Measurements from ENCODE around the gene CEP126.
"Not testable (repeated sequence)": the region's sequence is repeated elsewhere in the genome, so short reads cannot be mapped to it uniquely, and the experiment has no call there.

CEP126 gene

DNA sequence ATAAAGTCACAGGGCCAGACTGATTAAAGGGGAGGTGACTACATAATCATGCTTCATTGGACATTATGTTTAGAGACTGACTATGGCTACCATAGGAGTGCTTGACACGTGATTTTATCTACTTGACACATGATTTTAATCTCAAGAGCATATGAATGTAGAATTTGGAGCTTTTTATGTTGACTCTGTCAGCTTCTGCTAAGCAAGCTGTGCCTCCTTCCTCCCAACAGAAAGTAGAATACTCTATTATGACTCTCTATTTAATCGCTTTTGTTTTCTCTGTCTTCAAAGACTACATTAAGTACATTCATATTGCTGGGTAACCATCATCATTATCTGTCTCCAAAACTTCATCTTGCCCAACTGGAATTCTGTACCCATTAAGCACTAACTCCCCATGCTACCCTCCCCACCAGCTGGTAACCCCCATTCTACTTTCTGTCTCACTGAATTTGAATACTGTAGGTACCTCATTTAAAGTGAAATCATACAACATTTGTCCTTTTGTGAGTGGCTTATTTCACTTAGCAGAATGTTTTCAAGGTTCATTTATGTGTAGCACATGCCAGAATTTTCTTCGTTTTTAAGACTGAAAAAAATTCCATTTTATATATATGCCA lies 26.2 kb downstream of the CEP126 start:
- DNase-seq = no peak

DNA sequence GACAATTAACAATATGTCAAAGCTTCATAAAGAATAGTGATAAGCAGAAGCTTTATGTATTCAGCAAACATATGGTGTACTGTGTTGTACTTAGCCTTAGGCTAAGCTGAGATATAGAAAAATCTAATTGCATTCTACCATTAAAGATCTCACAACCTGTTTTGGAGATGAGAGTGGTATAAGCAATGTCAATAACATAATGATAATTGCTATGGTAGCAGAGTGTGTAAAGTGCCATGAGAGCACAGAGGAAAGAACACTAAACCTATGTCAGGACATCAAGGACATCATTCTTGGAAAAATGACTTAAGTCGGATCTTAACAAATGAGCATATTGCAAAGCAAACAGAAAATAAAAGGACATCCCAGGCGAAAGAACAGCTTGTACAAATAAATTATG lies 30.1 kb downstream of the CEP126 start:
- DNase-seq = peak; percentile 9 to 35

DNA sequence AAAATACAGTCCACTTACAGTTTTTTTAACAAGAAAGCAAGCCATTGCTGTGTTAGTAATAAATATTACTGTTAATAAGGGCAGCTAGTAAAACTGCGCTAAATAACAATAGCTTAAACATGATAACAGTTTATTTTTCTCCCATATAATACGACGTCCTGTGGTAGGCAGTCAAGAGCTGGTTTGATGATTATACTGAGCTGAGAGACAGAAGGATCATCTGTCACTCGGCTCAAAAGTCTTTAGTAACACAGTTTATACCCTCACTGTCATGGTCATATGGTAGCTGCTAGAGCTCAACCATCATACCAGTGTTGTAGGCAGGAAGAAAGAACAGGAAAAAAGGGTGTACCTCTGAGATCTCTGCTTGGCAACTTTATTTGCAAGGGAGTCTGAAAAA lies 30.6 kb downstream of the CEP126 start:
- peak in 1 of 2 experiments; percentile 34 for DNase-seq

DNA sequence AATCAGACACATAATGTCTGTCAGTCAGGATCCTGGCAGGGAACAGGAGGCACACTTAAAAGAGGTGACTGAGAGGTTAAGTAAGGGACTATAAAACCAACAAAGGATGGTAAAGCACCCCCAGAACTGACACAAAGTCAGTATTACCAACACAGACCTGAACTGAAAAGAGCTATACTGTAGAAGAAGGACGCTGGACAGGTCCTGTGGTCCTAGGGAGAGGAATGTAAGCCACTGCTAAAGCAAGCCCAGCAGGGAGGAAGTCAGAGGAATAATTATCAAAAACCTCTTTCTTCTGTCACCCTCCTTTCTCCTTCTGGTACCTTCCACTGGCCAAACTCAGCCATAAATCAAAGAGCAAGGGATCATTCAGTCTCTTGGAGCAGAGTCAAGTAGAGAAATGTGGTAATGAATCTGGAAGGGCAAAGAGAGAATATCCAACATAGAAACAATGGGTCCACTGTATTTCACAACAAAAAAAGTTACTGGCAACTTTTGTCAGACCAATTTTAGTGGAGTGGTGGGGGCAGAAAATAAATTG lies 34.9 kb downstream of the CEP126 start:
- no peak for DNase-seq

DNA sequence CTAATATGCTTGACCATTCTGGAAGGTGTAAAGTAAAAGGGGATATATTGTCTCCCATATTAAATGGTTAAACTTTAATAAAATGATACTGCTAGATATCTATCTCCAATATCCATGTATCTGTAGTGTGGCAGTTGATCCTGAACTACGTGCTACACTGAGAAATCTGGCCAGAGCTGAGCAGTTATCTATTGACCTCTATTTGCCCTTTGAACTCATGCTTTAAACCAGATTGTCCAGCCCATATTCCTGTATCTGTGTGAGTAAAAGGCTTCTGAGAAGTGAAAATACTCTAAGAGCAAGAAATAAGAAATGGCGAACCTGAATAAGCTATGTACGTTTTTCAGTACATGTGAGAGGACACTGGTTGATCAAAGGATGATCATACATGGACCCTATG lies 40.5 kb downstream of the CEP126 start:
- DNase-seq = no peak

DNA sequence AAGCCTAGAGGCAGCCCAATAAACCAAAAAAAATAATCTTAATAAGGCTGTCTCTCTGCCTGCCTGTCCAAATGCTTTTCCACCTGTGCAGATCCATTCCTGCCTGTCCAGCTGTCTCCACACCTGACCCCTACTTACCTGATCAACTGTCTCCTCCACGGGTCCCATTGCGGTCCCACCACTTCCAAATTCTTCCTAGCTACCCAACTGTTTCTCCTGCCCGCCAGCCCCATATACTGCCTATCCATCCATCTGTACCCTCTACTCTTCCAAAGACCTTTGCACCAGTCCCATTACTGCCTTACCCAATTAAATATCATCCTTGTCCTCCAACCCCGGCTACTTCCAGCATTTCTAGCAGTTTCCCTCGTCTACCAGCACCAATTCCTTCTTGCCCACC lies 40.9 kb downstream of the CEP126 start:
- no peak for DNase-seq

DNA sequence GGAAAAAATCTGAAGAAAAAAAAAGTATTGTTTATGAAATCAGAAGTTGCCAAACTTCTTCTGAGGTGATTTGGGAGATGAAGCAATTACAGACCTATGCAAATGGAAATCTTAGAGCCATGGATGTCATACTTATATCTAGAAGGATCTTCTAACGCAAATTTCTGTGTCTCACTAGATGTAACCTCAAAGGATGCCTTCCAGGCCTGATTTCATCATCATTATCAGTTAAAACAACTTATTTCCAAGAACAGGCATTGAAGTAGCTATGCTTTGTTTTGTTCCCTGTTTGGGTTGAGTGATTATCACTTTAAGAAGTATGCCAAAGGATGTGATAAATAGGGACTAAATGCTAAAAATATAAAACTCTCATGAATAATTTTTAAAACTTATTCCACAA lies 45.4 kb downstream of the CEP126 start:
- DNase-seq = no peak

DNA sequence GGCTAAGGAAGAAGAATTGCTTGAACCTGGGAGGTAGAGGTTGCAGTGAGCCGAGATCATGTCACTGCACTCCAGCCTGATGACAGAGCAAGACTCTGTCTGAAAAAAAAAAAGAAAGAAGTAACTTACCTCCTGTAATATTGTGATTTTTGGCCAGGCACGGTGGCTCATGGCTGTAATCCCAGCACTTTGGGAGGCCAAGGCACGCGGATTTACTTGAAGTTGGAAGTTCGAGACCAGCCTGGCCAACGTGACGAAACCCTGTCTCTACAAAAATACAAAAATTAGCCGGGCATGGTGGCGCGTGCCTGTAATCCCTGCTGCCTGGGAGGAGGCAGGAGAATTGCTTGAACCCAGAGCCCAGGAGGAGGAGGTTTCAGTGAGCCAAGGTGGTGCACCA lies 49.4 kb downstream of the CEP126 start:
- DNase-seq = not testable (repeated sequence)

DNA sequence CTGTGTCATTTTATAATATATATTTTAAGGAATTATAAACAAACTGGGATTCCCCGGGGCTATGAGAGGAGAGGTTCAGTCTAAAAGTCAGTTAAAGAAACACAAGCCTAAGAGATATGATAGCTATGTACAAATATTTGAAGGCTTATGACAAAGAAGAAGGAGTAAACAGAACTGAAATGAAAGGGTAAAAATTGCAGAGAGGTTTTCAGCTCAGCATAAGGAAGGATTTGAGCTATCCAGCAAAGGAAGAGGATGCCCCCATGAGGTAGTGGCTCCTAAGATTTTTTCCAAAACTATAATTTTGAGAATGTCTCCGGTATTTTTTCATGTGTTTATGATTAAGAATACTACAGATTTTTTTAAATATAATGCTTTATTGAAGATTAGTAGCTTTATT lies 59.4 kb downstream of the CEP126 start:
- no peak for DNase-seq

DNA sequence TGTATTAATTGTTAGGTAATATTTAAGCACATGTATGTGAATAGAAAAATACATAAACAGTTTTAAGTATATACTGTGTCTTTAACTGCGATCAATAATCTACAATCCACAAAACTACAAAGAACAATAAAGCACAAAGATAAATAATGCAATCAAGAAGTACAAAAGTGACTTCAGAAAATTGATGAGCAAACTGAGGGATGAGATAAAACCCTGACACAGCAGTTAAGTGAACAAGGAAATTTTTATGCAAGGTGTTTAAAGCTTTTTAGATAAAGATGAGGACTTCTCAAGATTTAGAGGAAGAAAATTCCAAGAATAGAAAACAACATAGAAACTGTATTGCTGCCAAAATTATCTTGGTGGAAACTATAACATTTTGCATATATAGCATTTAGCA lies 60.0 kb downstream of the CEP126 start:
- DNase-seq = no peak

DNA sequence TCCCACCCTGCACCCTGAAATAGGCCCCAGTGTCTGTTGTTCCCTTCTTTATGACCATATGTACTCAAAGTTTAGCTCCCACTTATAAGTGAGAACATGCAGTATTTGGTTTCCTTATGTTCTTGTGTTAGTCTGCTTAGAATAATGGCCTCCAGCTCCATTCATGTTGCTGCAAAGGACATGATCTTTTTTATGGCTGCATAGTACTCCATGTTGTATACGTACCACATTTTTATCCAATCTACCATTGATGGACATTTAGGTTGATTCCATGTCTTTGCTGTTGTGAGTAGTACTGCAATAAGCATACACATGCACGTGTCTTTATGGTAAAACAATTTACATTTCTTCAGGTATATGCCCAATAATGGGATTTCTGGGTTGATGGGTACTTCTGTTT lies 60.9 kb downstream of the CEP126 start:
- DNase-seq = no peak

DNA sequence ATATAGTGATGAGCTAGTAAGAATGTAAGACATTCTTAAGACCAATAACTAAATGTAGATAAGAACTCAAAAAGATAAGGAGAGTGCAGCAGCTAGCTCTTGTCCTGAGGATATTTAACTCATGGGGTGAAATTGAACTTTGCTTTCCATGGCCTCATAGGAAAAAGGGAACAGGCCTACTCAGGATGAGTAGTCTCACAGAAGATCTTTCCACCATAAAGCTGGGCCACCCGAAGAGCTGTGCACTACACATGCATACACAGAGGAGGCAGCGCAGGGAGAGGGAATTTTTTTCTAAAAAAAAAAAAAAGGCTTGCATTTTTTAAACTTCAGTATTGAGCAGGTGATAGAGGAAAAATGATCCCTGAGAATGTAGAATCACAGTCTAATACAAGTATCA lies 72.6 kb downstream of the CEP126 start:
- DNase-seq = no peak

DNA sequence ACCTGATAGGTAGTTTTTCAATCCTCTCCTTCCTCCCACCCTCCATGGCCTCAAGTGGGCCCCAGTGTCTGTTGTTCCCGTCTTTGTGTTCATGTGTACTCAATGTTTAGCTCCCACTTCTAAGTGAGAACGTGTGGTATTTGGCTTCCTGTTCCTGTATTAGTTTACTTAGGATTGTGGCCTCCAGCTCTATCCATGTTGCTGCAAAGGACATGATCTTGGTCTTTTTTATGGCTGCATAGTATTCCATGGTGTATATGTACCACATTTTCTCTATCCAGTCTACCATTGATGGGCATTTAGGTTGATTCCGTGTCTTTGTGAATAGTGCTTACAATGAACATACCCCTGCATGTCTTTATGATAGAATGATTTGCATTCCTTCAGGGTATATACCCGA lies 78.4 kb downstream of the CEP126 start:
- no peak for DNase-seq

DNA sequence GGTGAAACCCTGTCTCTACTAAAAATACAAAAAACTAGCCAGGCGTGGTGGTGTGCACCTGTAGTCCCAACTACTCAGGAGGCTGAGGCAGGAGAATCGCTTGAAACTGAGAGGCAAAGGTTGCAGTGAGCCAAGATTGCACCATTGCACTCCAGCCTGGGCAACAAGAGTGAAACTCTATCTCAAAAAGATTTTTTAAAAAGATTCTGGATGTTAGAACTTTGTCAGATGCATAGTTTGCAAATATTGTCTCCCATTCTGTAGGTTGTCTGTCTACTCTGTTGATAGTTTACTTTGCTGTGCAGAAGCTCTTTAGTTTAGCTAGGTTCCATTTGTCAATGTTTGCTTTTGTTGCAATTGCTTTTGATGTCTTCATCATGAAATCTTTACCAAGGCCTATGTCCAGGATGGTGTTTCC lies 79.3 kb downstream of the CEP126 start:
- not testable (repeated sequence) for DNase-seq

DNA sequence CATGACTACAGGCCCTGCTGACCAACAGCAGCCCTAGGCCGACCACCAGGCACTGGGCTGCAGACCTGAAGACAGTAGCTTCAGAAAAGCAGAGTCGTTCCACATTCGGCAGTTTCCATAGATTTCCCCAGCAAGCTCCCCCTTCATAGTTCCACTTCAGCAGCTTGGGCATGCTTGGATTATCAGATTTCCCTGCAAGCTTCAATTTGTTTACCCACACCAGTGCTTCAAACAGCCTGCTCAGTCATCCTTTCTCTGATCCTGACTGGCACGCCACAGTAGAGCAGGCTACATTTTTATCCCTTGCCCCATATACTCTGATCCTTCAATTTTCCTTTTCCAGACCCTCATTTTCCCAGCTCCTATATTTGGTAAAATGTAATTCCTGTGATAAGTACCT lies 81.3 kb downstream of the CEP126 start:
- no peak for DNase-seq

DNA sequence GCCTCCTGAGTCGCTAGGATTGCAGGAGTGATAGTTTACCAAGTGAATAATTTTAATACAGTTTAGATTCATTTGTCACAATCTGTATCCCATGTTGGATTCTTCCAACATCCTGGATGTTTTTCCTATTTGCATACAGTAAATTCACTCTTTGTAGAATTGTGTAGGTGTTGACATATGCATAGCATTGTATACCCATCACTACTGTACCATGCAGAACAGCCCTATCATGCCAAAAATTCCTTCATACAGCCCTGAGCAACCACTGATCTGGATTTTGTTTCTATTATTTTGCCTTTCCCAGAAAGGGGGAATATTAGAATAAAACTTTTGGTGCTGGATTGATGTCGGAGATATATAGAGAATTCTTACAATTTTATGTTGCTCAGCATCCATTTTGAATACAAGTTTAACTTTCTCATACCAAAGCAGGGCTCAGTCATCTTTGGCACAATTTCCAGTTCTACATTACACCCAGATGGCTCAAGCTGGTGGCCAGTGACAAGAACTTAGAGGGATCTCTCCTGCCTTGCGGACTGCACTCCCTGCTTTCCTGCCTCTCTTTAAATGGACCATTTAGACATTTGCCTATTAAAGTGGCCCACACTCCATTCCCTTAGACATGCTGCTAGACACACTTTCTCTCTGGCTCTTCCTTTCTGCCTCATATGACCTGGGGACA lies 87.0 kb downstream of the CEP126 start:
- no peak for DNase-seq

DNA sequence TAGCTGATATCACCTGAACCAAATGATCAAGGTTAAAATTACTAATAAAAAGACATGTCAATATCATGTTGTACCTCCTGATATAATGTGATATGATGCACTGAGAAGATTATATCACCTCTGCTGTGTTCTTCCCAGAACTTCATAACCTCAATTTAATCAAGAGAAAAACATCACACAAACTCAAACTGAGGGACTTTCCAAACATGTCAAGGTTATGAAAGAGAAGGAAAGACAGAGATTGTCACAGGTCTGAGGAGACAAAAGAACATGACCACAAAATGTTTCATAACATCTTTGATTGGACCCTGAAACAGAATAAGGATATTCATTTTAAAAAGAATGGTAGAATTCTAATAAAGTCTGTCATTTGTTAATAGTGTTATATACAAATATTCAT lies 89.4 kb downstream of the CEP126 start:
- DNase-seq = no peak

DNA sequence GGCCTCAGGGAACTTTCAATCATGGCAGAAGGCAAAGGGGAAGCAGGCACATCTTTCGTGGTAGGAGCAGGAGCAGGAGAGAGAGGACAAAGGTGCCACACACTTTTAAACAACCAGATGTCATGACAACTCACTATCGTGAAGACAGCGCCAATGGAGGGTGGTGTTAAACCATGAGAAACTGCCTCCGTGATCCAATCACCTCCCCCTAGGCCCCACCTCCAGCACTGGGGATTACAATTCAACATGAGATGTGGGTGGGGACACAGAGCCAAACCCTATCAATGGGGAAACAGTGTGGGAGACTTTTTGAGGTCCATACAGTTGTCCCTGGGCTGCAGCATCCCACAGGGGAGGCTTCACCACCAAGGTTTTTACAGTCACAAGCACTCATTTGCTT lies 90.5 kb downstream of the CEP126 start:
- DNase-seq = no peak

DNA sequence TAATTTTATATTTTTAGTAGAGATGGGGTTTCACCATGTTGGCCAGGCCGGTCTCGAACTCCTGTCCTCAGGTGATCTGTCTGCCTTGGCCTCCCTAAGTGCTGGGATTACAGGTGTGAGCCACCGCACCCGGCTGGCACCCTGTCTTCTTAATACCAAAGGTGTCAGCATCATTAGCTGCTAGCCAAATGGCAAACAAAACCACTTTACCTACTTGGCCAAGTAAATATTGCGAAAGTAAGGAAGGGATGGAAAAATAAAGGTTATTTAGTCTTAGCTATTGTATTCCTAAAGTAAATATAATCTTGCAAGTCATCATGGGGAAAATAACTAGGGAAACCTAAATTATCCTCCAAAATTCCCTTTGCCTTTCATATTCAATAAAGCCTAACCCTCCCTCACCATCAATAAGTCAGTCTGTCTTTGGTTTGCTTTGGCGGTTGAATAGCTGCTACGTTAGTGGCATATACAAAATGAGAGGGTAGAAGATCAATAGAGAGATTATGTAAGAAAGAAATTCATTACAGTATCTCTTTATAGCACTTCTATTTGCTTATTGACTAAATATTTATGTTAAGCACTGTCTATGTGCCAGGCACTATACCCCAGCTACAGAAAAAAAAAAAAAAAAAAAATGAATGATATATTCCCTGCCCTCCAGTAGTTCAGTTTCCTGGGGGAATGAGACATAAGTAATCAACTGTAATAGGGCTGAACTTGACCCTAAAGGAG lies 92.2 kb downstream of the CEP126 start:
- no peak for DNase-seq

DNA sequence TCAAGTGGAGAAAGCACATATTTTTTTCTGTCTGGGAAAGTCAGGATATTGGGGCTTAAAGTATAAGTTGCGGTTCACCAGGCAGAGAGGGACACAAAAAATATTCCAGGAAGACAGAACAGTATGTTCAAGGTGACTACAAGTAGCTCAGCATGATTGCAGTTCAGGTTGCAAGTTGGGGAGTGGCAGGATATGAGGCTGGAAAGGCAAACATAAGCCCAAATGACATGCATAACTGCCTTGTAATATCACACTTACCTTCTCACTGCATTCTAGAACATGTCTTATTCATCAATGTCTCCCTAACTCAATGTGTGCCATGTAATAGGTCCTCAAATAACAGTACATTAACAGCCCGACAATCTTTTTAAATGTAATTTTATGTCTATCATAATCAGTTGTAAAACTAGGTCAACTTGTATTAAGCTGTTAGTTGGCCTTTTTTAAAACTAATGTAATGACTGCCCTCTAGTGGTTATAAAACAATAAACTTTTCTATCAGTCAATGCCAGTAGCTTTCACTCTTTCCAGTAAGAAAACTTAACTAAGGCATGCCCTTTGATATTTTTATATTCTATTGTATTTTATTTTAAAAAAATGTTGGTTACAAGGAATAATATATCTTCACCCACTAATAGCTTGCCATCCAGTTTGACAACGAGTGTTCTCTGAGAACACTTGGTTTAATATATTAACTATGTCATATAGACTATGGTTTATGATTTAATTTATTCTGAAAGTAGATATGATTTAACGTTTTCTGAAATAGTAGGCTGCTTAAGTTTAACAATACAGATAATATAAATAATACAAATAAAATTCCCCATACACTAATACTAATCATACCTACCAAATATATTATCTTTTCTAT lies 93.0 kb downstream of the CEP126 start:
- peak in 1 of 2 experiments; percentile 39 for DNase-seq

DNA sequence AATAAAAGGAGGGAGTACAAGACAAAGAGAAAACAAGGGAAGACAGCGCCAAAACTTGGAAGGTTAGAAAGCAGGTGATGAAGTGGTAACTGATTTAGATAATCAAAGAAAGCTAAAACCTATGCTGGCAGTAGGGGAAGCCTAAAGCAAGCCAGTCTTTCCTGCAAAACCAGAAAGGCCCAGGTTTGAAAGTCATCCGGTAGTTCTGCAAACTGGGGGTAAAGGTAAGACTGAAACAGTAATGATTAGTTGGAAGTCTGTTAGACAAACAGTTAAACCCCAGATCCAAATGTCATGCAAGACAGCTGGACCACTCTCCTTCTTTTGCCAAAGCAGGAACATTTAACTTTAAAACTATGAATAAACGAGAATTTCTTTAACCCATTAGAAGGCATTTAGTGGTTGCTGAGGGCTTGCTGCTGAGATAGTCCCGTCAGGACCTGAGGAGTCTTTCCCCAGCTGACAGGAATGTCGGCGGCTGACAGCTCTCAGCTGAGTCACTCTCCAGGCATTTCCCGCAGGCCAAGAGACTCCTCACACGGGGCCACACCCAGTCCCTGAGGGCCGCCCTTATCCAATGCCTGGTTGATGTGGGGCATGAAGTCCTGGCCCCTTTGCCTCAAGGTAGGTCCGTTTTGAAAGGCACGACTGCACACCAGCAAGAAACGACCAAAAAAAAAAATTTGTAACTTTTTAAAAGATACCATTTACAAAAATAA lies 96.1 kb downstream of the CEP126 start:
- peak in 1 of 2 experiments; percentile 14 for DNase-seq

DNA sequence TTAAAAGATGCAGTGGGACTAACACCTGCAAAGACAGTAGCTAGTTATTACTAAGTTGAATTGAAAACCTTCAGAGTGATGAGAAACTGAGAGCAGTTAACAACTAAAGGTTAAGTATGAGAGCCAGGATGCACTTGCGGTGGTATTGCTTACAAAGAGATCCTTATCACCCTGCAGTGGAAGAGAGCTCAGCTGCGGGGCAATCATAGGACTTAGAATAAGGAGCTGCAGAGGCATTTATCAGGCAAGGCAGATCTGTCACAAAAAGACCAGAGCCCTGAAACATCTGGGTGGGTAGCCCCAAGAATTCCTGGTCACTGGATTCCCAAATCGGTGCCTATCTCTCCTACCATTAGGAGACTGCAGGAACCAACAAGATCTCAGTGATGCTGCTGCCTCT lies 98.1 kb downstream of the CEP126 start:
- no peak for DNase-seq
